Ascending aorta (tissue), 2 donors: ENCODE results near the gene TTC36. TPM values are rescaled to one million over a fixed set of nuclear protein-coding genes. Genes with fewer than 3 reads are reported as not detected.
"Not testable (repeated sequence)": the region's sequence is repeated elsewhere in the genome, so short reads cannot be mapped to it uniquely, and the experiment has no call there.

Source experiments
- DNase-seq, 2 donors: peaks; one replicate each; pipeline ENCODE4 v3.0.0-alpha.2; 2019; ENCODE audit warnings: low spot score in 2 of 2
- H3K27ac ChIP-seq, 2 donors: fragments of 200-600 bp; sonication (generic); one replicate each; pipeline ENCODE4 v1.5.1; 2016 to 2017; ENCODE audit warnings: mild to moderate bottlenecking in 1 of 2
- H3K27me3 ChIP-seq: fragments of 200-600 bp; sonication (generic); one replicate; pipeline ENCODE4 v1.5.1; 2017
- H3K36me3 ChIP-seq, 2 donors: fragments of 200-600 bp; sonication (generic); one replicate each; pipeline ENCODE4 v1.5.1; 2016
- H3K4me1 ChIP-seq, 2 donors: fragments of 200-600 bp; sonication (generic); one replicate each; pipeline ENCODE4 v1.5.1; 2016 to 2017; ENCODE audit warnings: mild to moderate bottlenecking in 1 of 2
- H3K4me3 ChIP-seq, 2 donors: fragments of 200-600 bp; sonication (generic); one replicate each; pipeline ENCODE4 v1.5.1; 2016 to 2017; ENCODE audit warnings: mild to moderate bottlenecking in 1 of 2
- H3K9me3 ChIP-seq, 2 donors: fragments of 200-600 bp; sonication (generic); one replicate each; pipeline ENCODE4 v1.5.1; 2016
- intact Hi-C: fragments of 100-400 bp; cut with DNase I; formaldehyde crosslinking; loops from one replicate; pipeline ENCODE4 v1.15.1; 2023
- total RNA-seq: library from RNA; depleted of rRNA; stranded (reverse); fragments of >200 nt; gene quantifications from one replicate; pipeline ENCODE4 v1.1.0, GENCODE V29; 2016
- TF ChIP-seq, protein P1 (sequence below), 3 experiments: fragments of 200-600 bp in 2 of 3; fragments of 450-650 bp in 1 of 3; sonication (generic) in 2 of 3; IDR thresholded peaks; one replicate each; pipeline ENCODE4 v1.5.1; 2016 to 2019; ENCODE audit warnings: antibody characterized with exemption in 3 of 3, mild to moderate bottlenecking in 1 of 3, moderate library complexity in 1 of 3

Gene TTC36, protein sequence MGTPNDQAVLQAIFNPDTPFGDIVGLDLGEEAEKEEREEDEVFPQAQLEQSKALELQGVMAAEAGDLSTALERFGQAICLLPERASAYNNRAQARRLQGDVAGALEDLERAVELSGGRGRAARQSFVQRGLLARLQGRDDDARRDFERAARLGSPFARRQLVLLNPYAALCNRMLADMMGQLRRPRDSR
- 30.4 TPM for total RNA-seq

DNA sequence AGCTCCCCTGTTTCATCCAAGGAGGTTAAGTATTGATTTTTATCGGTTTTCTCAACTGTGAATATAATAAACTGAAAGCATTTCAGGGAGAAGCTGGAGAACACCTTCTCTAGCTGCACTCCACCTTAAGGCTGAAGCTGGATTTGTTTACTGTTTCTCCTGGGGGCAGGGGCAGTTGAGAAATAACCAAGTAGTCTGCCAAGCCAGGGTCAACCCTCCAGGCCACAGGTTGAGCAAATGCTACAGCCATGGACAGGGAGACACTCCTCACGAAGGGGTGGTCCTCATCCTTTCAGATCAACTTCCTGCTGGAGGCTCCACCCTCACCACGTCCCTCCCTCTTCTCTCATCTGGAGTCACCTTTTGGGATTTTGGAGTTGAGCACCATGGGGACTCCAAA is at the start of gene TTC36:
Gene TTC36 (plus strand): TSS at position 366 of the 400 bp plus-strand sequence. CDS start 21 bp downstream, at position 387.
- Histone ChIP-seq H3K9me3 (no peaks in the 10 kb centered on the region), H3K27me3 (no peaks in the 10 kb centered on the region), H3K4me3 (no peak within 1 kb of the TSS), H3K4me1 (peaks cover 0 to 21% of the 10 kb centered on the region in 2 donors), H3K27ac (no peak within 1 kb of the TSS), H3K36me3 (peaks cover 26 to 31% of the 10 kb centered on the region in 2 donors)
- no peak for DNase-seq
- TF ChIP-seq, protein P1, sequence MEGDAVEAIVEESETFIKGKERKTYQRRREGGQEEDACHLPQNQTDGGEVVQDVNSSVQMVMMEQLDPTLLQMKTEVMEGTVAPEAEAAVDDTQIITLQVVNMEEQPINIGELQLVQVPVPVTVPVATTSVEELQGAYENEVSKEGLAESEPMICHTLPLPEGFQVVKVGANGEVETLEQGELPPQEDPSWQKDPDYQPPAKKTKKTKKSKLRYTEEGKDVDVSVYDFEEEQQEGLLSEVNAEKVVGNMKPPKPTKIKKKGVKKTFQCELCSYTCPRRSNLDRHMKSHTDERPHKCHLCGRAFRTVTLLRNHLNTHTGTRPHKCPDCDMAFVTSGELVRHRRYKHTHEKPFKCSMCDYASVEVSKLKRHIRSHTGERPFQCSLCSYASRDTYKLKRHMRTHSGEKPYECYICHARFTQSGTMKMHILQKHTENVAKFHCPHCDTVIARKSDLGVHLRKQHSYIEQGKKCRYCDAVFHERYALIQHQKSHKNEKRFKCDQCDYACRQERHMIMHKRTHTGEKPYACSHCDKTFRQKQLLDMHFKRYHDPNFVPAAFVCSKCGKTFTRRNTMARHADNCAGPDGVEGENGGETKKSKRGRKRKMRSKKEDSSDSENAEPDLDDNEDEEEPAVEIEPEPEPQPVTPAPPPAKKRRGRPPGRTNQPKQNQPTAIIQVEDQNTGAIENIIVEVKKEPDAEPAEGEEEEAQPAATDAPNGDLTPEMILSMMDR (IDR thresholded peaks at IDR 0.05): no peak
- intact Hi-C loops: no loop called here

DNA sequence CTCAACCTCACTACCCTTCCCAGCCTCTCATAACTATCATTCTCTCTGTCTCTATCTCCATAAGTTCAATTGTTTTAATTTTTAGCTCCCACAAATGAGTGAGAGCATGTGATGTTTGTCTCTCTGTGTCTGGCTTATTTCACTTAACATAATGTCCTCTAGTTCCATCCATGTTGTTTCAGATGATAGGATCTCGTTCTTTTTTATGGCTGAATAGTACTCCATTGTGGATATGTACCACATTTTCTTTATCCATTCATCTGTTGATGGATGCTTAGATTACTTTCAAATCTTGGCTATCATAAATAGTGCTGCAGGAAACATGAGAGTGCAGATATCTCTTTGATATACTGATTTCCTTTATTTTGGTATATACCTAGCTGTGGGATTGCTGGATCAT is 46.0 kb upstream of the TTC36 start:
- H3K36me3 ChIP-seq: peaks cover 73 to 95% of the 10 kb centered on the region in 2 donors
- not testable (repeated sequence) for H3K27me3 ChIP-seq, H3K4me1 ChIP-seq, H3K27ac ChIP-seq, H3K9me3 ChIP-seq, DNase-seq, H3K4me3 ChIP-seq
- intact Hi-C loops: loop anchor here (10.0 kb wide), 1 partner anchor 336 kb away; no protein-coding TSS in a partner anchor

DNA sequence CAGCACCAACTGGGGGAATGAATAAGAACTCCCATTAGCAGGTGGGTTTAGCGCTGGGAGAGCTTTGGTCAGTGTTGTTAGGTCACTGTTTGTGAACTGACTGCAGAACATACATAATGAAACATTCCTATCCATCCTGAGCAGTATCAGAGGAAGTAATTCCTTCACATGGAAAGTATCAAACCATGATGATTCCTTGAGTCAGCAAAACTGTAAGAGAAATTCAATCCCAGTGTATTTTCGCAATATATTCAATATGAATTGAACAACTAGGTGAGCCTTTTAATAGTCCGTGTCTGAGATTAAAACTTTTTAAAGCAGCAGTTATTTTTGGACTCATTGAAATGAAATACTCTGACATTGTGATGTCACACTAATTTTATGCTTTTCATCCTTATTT is 42.9 kb upstream of the TTC36 start:
- peaks cover 58 to 90% of the 10 kb centered on the region in 2 donors for H3K36me3 ChIP-seq
- H3K27ac ChIP-seq: no peak overlapping the region
- TF ChIP-seq, protein P1 (IDR thresholded peaks at IDR 0.05): no peak
- no peak overlapping the region for H3K4me3 ChIP-seq
- H3K9me3 ChIP-seq: no peaks in the 10 kb centered on the region
- DNase-seq: no peak
- H3K27me3 ChIP-seq: no peaks in the 10 kb centered on the region
- no peaks in the 10 kb centered on the region for H3K4me1 ChIP-seq
- intact Hi-C loops: loop anchor here (10.0 kb wide), 1 partner anchor 340 kb away; no protein-coding TSS in a partner anchor

DNA sequence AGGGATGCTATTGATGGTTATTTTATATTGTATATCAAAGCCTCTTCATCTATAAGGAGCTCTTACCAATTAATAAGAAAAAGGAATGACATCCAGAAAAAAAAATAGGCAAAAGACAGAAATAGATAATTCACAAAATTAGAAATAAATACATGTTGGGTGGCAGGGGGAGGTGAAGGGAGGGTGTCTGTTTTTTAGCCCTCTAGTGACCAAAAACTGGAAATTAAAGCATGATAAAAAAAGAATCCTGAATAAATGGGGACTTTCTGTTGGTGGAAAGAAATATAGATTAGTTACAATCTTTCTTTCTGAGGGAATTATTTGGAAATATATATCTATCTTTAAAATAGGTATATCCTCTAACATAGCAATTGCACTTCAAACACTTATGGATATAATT is 42.0 kb upstream of the TTC36 start:
- no peak overlapping the region for H3K4me3 ChIP-seq
- H3K36me3 ChIP-seq: peaks cover 61 to 90% of the 10 kb centered on the region in 2 donors
- TF ChIP-seq, protein P1 (IDR thresholded peaks at IDR 0.05): no peak
- no peaks in the 10 kb centered on the region for H3K27me3 ChIP-seq
- DNase-seq: no peak
- H3K4me1 ChIP-seq: no peaks in the 10 kb centered on the region
- no peak overlapping the region for H3K27ac ChIP-seq
- H3K9me3 ChIP-seq: no peaks in the 10 kb centered on the region
- intact Hi-C loops: loop anchor here (10.0 kb wide), 1 partner anchor 340 kb away; no protein-coding TSS in a partner anchor

DNA sequence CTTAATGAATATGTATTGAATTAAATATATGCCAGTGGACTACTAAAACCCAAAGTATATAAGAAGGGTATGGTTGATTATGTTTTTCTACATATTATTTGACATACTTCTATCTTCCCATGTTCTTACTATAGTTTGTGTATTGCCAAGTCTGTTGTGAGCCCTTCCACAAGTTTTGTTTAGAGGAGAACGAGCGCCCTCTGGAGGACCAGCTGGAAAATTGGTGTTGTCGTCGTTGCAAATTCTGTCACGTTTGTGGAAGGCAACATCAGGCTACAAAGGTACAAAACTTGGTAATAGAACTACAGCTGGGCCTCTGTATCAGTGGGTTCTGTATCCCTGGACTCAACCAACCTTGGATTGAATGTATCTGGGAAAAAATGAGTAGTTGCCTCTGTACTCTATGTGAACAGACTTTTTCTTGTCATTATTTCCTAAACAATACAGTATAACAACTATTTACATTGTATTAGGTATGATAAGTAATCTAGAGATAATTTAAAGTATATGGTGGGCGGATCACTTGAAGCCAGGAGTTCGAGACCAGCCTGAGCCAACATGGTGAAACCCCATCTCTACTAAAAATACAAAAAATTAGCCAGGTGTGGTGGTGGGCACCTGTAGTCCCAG is 38.7 kb upstream of the TTC36 start:
- H3K4me3 ChIP-seq: no peak overlapping the region
- TF ChIP-seq, protein P1 (IDR thresholded peaks at IDR 0.05): peak; percentile 51 to 78 (median 74)
- H3K36me3 ChIP-seq: peaks cover 54 to 90% of the 10 kb centered on the region in 2 donors
- no peaks in the 10 kb centered on the region for H3K4me1 ChIP-seq
- intact Hi-C loops: loop anchor here (1.0 to 10.0 kb wide), 2 partner anchors 87 to 344 kb away; partner anchors contain the start of gene ATP5MG
- no peak overlapping the region for H3K27ac ChIP-seq
- DNase-seq: peak in 1 of 2 donors; percentile 73
- no peaks in the 10 kb centered on the region for H3K9me3 ChIP-seq
- H3K27me3 ChIP-seq: no peaks in the 10 kb centered on the region

DNA sequence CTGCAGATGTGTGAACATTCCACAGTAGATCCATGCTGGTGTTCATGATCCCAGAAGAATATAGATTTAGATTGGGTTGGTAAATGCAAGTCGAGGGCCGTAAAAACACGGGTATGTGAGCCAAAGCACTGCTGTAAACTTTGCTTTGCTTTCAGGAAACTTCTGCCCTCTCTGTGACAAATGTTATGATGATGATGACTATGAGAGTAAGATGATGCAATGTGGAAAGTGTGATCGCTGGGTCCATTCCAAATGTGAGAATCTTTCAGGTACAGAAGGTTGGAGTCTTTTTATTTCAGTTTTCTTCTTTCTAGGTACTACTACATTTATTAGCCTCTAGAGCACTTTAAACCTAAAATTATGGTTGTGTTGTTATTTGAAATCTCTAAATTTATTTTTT is 36.2 kb upstream of the TTC36 start:
- intact Hi-C loops: no loop called here
- peaks cover 57 to 90% of the 10 kb centered on the region in 2 donors for H3K36me3 ChIP-seq
- no peaks in the 10 kb centered on the region for H3K4me1 ChIP-seq
- TF ChIP-seq, protein P1 (IDR thresholded peaks at IDR 0.05): no peak
- no peak overlapping the region for H3K27ac ChIP-seq
- H3K4me3 ChIP-seq: no peak overlapping the region
- H3K27me3 ChIP-seq: no peaks in the 10 kb centered on the region
- no peak for DNase-seq
- no peaks in the 10 kb centered on the region for H3K9me3 ChIP-seq
